ENCODE data around the gene IL23A.

Gene IL23A

DNA sequence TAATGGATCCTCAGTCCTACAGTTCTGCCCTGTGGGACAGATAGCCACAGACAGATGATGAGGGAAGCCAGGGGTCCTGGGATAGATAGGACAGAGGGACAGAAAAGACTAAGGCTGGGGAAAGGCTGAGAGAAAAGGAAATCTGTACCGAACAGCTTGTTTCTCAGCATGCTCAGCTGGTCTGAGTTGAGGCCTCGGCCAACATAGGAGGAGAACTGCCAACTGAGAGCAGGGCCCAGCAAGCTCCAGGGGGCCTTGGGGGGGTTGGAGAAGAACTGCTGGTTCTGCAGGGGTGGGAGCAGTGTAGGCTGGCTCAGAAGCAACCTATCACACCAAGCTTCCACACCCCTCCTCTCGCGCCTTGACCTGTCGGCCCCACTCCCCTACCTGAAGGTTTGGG lies 10.1 kb downstream of the IL23A start:
- DNase-seq (ENCODE audit: low read depth), result no peak

DNA sequence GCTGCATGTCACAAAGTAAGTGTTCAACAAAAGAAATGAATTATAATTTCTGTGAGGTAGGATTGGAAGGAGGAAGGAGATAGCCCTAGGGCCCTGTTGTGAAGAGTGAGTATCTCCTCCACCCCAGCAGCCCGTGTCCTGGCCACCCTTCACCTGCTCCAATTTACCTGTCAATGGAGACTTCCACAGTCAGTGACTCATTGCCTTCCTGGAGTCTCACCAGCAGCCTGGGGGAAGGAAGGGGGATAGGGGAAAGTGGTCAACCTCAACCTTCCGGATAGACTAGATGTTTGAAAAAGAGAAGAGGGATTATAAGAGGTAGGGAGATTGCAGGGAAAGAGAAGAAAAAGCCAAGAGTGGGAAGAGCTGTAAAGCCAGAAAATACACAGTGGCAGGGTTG lies 12.0 kb downstream of the IL23A start:
- H3K4me3 ChIP-seq (ENCODE audit: low read length), result no peak overlapping the region
- no peak for DNase-seq (ENCODE audit: low read depth)
- TF ChIP-seq, protein P1, sequence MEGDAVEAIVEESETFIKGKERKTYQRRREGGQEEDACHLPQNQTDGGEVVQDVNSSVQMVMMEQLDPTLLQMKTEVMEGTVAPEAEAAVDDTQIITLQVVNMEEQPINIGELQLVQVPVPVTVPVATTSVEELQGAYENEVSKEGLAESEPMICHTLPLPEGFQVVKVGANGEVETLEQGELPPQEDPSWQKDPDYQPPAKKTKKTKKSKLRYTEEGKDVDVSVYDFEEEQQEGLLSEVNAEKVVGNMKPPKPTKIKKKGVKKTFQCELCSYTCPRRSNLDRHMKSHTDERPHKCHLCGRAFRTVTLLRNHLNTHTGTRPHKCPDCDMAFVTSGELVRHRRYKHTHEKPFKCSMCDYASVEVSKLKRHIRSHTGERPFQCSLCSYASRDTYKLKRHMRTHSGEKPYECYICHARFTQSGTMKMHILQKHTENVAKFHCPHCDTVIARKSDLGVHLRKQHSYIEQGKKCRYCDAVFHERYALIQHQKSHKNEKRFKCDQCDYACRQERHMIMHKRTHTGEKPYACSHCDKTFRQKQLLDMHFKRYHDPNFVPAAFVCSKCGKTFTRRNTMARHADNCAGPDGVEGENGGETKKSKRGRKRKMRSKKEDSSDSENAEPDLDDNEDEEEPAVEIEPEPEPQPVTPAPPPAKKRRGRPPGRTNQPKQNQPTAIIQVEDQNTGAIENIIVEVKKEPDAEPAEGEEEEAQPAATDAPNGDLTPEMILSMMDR (conservative IDR thresholded peaks at IDR 0.05; ENCODE audit: low read depth, low read length), result no peak

More for the DNA sequence above, 10.1 kb downstream of the IL23A start:
- H3K4me3 ChIP-seq (ENCODE audit: low read length), result no peak overlapping the region
- TF ChIP-seq, protein P1 (conservative IDR thresholded peaks at IDR 0.05; ENCODE audit: low read depth, low read length), result no peak

DNA sequence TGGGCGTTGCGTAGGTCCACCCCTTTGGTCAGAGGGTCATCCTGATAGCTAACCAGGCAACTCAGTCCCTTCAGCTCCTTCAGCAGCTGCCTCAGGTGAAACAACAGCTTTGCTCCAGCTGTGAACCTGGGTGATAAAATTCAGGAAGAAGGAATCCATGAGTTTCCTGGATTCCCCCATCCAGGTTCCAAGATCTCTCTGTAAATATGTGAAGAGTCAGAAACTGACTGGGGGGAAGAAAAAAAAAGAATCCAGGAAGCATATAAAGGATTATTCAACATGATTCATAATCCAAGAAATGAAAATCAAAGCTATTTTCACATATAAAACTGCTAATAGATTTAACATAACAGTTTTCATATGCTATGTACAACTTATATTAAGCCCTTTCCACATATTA lies 12.6 kb downstream of the IL23A start:
- TF ChIP-seq, protein P1 (conservative IDR thresholded peaks at IDR 0.05; ENCODE audit: low read depth, low read length), result no peak
- no peak overlapping the region for H3K4me3 ChIP-seq (ENCODE audit: low read length)
- no peak for DNase-seq (ENCODE audit: low read depth)

DNA sequence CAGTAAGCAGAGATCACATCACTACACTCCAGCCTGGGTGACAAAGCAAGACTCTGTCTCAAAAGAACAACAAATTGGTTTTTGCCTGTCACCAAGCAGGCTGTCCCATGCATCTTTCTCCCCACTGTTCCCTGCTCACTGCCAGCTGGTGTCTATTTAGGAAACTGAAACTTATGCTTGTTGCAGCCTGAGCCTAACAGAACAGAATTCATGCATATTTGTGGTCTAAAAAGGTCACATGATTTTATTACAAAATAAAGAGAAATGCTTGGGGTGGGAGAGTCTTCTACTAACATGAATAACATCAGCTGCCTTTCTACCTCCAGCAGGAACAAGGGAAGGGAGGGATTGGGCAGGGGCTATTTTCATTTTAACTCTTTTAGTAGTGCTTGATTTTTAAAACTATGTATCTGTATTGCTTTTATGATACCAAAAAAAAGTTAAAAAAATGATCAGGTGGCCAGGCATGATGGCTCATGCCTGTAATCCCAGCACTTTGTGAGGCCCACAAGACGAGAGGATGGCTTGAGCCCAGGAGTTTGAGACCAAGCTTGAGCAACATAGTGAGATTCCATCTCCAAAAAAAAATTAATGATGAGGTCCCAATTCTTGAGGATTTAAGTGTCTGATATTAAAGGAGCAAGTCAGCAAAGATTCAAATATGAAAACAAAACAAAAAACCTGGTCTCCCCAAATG lies 20.3 kb downstream of the IL23A start:
- TF ChIP-seq, protein P1 (conservative IDR thresholded peaks at IDR 0.05; ENCODE audit: low read depth, low read length), result no peak
- peak overlapping the region; percentile 98 for H3K4me3 ChIP-seq (ENCODE audit: low read length)
- peak; percentile 50 for DNase-seq (ENCODE audit: low read depth)

DNA sequence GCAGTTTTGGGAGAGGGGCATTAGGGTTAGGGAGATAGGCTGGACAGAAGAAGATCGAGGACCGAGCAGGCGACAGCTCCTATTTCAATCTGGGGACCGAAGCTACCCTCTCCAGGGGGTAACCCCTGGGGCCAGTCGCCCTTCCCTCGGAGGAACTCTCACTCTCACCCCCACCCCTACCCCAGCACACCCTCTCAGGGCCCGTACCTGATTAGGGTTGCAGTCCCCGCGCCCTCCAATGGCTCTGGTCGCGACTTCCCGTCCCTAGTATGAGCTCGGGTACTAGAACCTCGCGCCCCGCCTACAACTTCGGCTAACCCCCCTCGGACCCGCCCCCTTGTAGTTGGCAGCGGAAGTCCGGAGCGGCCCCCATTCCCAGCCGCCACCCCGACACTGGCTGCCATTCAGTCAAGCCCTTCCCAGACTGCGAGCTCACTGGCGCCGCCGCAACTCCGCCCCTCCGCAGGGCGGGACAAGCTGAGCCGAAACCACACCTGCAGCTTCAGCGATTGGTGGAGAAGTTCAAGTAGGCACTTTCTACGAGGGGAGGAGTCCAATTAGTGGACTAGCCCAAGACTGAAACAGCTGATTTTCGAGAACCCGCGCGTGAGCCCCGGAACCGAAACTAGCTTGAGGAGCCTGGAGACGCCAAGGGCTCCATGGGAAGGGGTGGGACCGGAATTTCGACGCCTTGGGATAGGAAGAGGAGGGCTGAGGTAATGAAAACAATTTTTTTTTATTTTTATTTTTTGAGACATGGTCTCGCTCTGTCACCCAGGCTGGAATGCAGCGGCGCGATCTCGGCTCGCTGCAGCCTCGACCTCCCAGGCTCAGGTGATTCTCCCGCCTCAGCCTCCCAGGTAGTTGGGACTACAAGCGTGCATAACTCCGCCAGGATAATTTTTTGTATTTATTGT lies 21.4 kb downstream of the IL23A start, which contains the start of gene STAT2:
STAT2 (minus strand) TSS at position 257 of the 917 bp plus-strand sequence. CDS start 3,536 bp downstream, outside the sequence.
- TF ChIP-seq, protein P1 (conservative IDR thresholded peaks at IDR 0.05; ENCODE audit: low read depth, low read length), result no peak
- DNase-seq (ENCODE audit: low read depth), result peak; percentile 100

DNA sequence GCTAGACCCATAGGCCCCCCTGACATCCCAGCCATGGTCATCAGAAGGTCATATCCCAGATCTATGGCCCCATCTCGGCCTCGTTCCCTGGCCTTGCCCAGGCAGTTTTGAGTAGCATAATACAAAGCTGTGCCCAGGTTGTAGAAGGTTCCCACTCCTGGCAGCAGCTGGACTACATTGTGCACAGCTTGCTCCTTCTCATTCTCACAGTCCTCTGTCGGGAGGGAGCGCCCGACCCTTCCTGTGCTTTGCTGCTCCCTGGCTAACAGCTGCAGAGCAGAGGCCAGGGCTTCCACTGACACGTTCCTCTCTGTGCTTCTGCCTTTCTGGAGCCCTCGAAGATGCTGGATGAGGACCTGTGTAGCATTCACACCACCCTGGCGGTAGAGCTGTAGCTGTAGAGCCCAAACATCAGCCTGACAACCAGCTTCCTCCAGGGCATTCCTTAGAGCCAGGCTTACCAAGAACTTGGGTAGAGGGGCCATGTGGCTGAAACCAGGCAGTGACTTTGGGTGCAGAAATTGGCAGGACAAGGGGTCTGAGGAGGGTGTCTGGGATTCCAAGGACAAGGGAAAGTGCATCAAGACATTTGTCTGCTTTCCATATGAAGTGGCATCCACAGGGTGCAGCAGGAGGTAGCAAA lies 22.9 kb downstream of the IL23A start:
- TF ChIP-seq, protein P1 (conservative IDR thresholded peaks at IDR 0.05; ENCODE audit: low read depth, low read length), result no peak
- no peak for DNase-seq (ENCODE audit: low read depth)
- no peak overlapping the region for H3K4me3 ChIP-seq (ENCODE audit: low read length)

More for the DNA sequence above, 21.4 kb downstream of the IL23A start, which contains the start of gene STAT2:
- peak within 1 kb of the TSS; percentile 98 for H3K4me3 ChIP-seq (ENCODE audit: low read length)

All from retinal pigment epithelial cell (primary cell).